Liver (tissue), 3 donors: Measurements from ENCODE around the gene RAPGEF6.

Source experiments
- GABPA ChIP-seq, 2 donors: IDR thresholded peaks in 1 of 2; conservative IDR thresholded peaks in 1 of 2; 2 replicates each; pipeline ENCODE4 v1.6.1; 2016; ENCODE audit warnings: antibody characterized with exemption in 2 of 2, mild to moderate bottlenecking in 1 of 2, moderate library complexity in 1 of 2
- RAD21 ChIP-seq, 2 donors: IDR thresholded peaks; 2 replicates each; pipeline ENCODE4 v1.6.1; 2016; ENCODE audit warnings: antibody characterized with exemption in 2 of 2, mild to moderate bottlenecking in 2 of 2
- SP1 ChIP-seq: IDR thresholded peaks from 2 replicates; pipeline ENCODE4 v1.6.1; 2018; ENCODE audit warnings: antibody characterized with exemption, mild to moderate bottlenecking
- YY1 ChIP-seq: IDR thresholded peaks from 2 replicates; pipeline ENCODE4 v1.6.1; 2016; ENCODE audit warnings: antibody characterized with exemption, mild to moderate bottlenecking
- TF ChIP-seq, protein P1 (sequence below): fragments of 150-350 bp; IDR thresholded peaks from 2 replicates; pipeline ENCODE4 v1.5.1; 2017; ENCODE audit warnings: improper control_type of control experiment, low read depth, low read length; ENCODE audit not compliant: missing input control
- TF ChIP-seq, protein P2 (sequence below): IDR thresholded peaks from 2 replicates; pipeline ENCODE4 v1.6.1; 2016; ENCODE audit warnings: antibody characterized with exemption, mild to moderate bottlenecking
- donor health status: healthy.
- donor health status: healthy.

DNA sequence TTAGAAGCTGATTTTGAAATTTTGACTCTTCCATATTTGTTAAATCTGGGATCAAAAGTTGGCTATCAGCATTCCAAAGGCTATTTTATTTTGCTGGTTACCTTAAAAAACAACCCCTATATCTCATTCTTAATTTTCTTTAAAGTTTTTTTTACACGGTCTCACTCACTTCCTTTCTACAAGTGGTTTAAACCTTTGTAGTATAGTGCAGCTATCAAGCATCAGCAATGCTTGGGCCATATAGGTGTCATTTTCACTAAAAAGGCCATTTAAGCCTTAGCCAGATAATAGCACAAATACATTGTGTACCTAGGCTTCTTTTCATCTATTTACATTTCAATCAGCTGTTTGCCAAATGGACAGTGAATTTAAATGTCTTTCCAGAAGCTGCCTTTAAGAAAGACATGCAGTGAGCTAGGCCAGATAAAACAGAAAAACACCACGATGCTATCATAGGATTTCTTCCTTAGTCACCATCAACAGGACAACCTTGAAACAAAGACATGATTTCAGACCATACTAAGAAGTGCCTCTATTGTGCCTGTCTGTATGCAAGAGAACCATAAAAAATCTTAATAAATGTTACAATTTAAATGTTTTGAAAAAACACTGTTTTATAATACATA lies 104.2 kb downstream of the RAPGEF6 start:
- TF ChIP-seq, protein P1, sequence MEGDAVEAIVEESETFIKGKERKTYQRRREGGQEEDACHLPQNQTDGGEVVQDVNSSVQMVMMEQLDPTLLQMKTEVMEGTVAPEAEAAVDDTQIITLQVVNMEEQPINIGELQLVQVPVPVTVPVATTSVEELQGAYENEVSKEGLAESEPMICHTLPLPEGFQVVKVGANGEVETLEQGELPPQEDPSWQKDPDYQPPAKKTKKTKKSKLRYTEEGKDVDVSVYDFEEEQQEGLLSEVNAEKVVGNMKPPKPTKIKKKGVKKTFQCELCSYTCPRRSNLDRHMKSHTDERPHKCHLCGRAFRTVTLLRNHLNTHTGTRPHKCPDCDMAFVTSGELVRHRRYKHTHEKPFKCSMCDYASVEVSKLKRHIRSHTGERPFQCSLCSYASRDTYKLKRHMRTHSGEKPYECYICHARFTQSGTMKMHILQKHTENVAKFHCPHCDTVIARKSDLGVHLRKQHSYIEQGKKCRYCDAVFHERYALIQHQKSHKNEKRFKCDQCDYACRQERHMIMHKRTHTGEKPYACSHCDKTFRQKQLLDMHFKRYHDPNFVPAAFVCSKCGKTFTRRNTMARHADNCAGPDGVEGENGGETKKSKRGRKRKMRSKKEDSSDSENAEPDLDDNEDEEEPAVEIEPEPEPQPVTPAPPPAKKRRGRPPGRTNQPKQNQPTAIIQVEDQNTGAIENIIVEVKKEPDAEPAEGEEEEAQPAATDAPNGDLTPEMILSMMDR: no peak
- TF ChIP-seq RAD21 (IDR thresholded peaks at IDR 0.05) (no peak), YY1 (no peak), GABPA (IDR thresholded peaks at IDR 0.05 in 1 of 2, conservative IDR thresholded peaks at IDR 0.05 in 1 of 2) (no peak), SP1 (no peak)
- TF ChIP-seq, protein P2, sequence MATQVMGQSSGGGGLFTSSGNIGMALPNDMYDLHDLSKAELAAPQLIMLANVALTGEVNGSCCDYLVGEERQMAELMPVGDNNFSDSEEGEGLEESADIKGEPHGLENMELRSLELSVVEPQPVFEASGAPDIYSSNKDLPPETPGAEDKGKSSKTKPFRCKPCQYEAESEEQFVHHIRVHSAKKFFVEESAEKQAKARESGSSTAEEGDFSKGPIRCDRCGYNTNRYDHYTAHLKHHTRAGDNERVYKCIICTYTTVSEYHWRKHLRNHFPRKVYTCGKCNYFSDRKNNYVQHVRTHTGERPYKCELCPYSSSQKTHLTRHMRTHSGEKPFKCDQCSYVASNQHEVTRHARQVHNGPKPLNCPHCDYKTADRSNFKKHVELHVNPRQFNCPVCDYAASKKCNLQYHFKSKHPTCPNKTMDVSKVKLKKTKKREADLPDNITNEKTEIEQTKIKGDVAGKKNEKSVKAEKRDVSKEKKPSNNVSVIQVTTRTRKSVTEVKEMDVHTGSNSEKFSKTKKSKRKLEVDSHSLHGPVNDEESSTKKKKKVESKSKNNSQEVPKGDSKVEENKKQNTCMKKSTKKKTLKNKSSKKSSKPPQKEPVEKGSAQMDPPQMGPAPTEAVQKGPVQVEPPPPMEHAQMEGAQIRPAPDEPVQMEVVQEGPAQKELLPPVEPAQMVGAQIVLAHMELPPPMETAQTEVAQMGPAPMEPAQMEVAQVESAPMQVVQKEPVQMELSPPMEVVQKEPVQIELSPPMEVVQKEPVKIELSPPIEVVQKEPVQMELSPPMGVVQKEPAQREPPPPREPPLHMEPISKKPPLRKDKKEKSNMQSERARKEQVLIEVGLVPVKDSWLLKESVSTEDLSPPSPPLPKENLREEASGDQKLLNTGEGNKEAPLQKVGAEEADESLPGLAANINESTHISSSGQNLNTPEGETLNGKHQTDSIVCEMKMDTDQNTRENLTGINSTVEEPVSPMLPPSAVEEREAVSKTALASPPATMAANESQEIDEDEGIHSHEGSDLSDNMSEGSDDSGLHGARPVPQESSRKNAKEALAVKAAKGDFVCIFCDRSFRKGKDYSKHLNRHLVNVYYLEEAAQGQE: no peak
